ENCODE data around the gene APOBEC3G. TPM values are rescaled to one million over a fixed set of nuclear protein-coding genes. Genes with fewer than 3 reads are reported as not detected.

The APOBEC3G gene
- total and polyA plus RNA-seq, 2 donors (not counting 1 experiment from before 2014, with no cell fraction given) = 14.3 to 22.1 TPM

- Histone ChIP-seq H3K36me3 (ENCODE audit: control insufficient read depth, insufficient read depth, low read length) (no peaks in the 10 kb centered on the region), H3K9ac (ENCODE audit: insufficient read depth, low read length) (no peak overlapping the region), H3K9me3 (ENCODE audit: control insufficient read depth, insufficient read depth, low read depth, low read length) (no peaks in the 10 kb centered on the region), H3K27me3 (ENCODE audit: control insufficient read depth, insufficient read depth, low read length) (peaks cover 11% of the 10 kb centered on the region), H3K4me1 (ENCODE audit: control insufficient read depth, extremely low read depth, insufficient read depth, low read length) (no peaks in the 10 kb centered on the region), H2AFZ (ENCODE audit: low read length) (no peak overlapping the region), H3K4me2 (ENCODE audit: extremely low read depth, insufficient read depth, low read length) (no peak overlapping the region), H3K79me2 (ENCODE audit: control insufficient read depth, insufficient read depth, low read length) (no peaks in the 10 kb centered on the region), H3K27ac (ENCODE audit: insufficient read depth, low read length) (no peak overlapping the region), H4K20me1 (ENCODE audit: control insufficient read depth, extremely low read depth, insufficient read depth, low read length) (no peaks in the 10 kb centered on the region), H3K4me3 (replicated peaks in 1 of 4; ENCODE audit: control extremely low read depth in 1 of 4, insufficient read depth in 1 of 4, low read depth in 3 of 4, low read length in 4 of 4) (no peak overlapping the region)
- TF ChIP-seq EZH2 (IDR thresholded peaks at IDR 0.05; ENCODE audit: low read length, missing control alignments) (no peak), CTCF (conservative IDR thresholded peaks at IDR 0.05 in 1 of 2, IDR thresholded peaks at IDR 0.05 in 1 of 2; ENCODE audit: low read depth in 1 of 2, low read length in 2 of 2) (no peak)
- DNase-seq (ENCODE audit: low read depth in 2 of 2) = no peak
Observed at GRCh38 chr22:39109361-39109760, 32.3 kb downstream of the APOBEC3G start.

- Histone ChIP-seq H3K9ac (ENCODE audit: insufficient read depth, low read length) (no peak overlapping the region), H3K9me3 (ENCODE audit: control insufficient read depth, insufficient read depth, low read depth, low read length) (no peaks in the 10 kb centered on the region), H2AFZ (ENCODE audit: low read length) (no peak overlapping the region), H3K27me3 (ENCODE audit: control insufficient read depth, insufficient read depth, low read length) (peaks cover 18% of the 10 kb centered on the region), H3K4me1 (ENCODE audit: control insufficient read depth, extremely low read depth, insufficient read depth, low read length) (no peaks in the 10 kb centered on the region), H3K36me3 (ENCODE audit: control insufficient read depth, insufficient read depth, low read length) (no peaks in the 10 kb centered on the region), H3K4me3 (replicated peaks in 1 of 4; ENCODE audit: control extremely low read depth in 1 of 4, insufficient read depth in 1 of 4, low read depth in 3 of 4, low read length in 4 of 4) (no peak overlapping the region), H3K27ac (ENCODE audit: insufficient read depth, low read length) (no peak overlapping the region), H3K4me2 (ENCODE audit: extremely low read depth, insufficient read depth, low read length) (no peak overlapping the region), H4K20me1 (ENCODE audit: control insufficient read depth, extremely low read depth, insufficient read depth, low read length) (no peaks in the 10 kb centered on the region), H3K79me2 (ENCODE audit: control insufficient read depth, insufficient read depth, low read length) (no peaks in the 10 kb centered on the region)
- no peak for DNase-seq (ENCODE audit: low read depth in 2 of 2)
- TF ChIP-seq CTCF (conservative IDR thresholded peaks at IDR 0.05 in 1 of 2, IDR thresholded peaks at IDR 0.05 in 1 of 2; ENCODE audit: low read depth in 1 of 2, low read length in 2 of 2) = no peak
- no peak for TF ChIP-seq EZH2 (IDR thresholded peaks at IDR 0.05; ENCODE audit: low read length, missing control alignments)
Observed at GRCh38 chr22:39110631-39111561, 33.8 kb downstream of the APOBEC3G start.

GRCh38 chr22:39114112-39114511 lies 37.0 kb downstream of the APOBEC3G start:
- no peaks in the 10 kb centered on the region for H3K4me1 ChIP-seq (ENCODE audit: control insufficient read depth, extremely low read depth, insufficient read depth, low read length)
- H3K9ac ChIP-seq (ENCODE audit: insufficient read depth, low read length) = no peak overlapping the region
- H3K27me3 ChIP-seq (ENCODE audit: control insufficient read depth, insufficient read depth, low read length) = peaks cover 18% of the 10 kb centered on the region
- H2AFZ ChIP-seq (ENCODE audit: low read length) = no peak overlapping the region
- no peak overlapping the region for H3K4me2 ChIP-seq (ENCODE audit: extremely low read depth, insufficient read depth, low read length)
- no peaks in the 10 kb centered on the region for H3K9me3 ChIP-seq (ENCODE audit: control insufficient read depth, insufficient read depth, low read depth, low read length)
- H3K4me3 ChIP-seq (replicated peaks in 1 of 4; ENCODE audit: control extremely low read depth in 1 of 4, insufficient read depth in 1 of 4, low read depth in 3 of 4, low read length in 4 of 4) = no peak overlapping the region
- no peak for DNase-seq (ENCODE audit: low read depth in 2 of 2)
- no peaks in the 10 kb centered on the region for H4K20me1 ChIP-seq (ENCODE audit: control insufficient read depth, extremely low read depth, insufficient read depth, low read length)
- no peaks in the 10 kb centered on the region for H3K36me3 ChIP-seq (ENCODE audit: control insufficient read depth, insufficient read depth, low read length)
- no peak overlapping the region for H3K27ac ChIP-seq (ENCODE audit: insufficient read depth, low read length)
- TF ChIP-seq CTCF (conservative IDR thresholded peaks at IDR 0.05 in 1 of 2, IDR thresholded peaks at IDR 0.05 in 1 of 2; ENCODE audit: low read depth in 1 of 2, low read length in 2 of 2) (no peak), EZH2 (IDR thresholded peaks at IDR 0.05; ENCODE audit: low read length, missing control alignments) (no peak)
- no peaks in the 10 kb centered on the region for H3K79me2 ChIP-seq (ENCODE audit: control insufficient read depth, insufficient read depth, low read length)
